ENCODE data around the gene CMSS1.

GRCh38 chr3:99960123-99960878 lies 142.6 kb downstream of the CMSS1 start:
- TF ChIP-seq BRF2 (CRISPR knock-in tag; IDR thresholded peaks at IDR 0.05) (no peak), PITX1 (CRISPR knock-in tag; IDR thresholded peaks at IDR 0.05) (no peak), JUNB (CRISPR knock-in tag; IDR thresholded peaks at IDR 0.05; ENCODE audit: borderline replicate concordance) (no peak), RAD21 (CRISPR knock-in tag; IDR thresholded peaks at IDR 0.05) (no peak), FOXP1 (IDR thresholded peaks at IDR 0.05) (no peak), FOXP1 (CRISPR knock-in tag; IDR thresholded peaks at IDR 0.05) (no peak), TMF1 (CRISPR knock-in tag; IDR thresholded peaks at IDR 0.05; ENCODE audit: low read depth) (no peak), JUND (CRISPR knock-in tag; IDR thresholded peaks at IDR 0.05) (no peak), E2F5 (CRISPR knock-in tag; conservative IDR thresholded peaks at IDR 0.05) (no peak)

All from HepG2 (cell line).